ENCODE data around the gene ARHGAP4. TPM values are rescaled to one million over a fixed set of nuclear protein-coding genes. Genes with fewer than 3 reads are reported as not detected.

Gene ARHGAP4
- total and polyA plus RNA-seq, 10 of the 15 experiments (the other 5 are each of a cell fraction or from before 2014, with no cell fraction given): 0.71 to 120 (median 44.3) TPM

DNA sequence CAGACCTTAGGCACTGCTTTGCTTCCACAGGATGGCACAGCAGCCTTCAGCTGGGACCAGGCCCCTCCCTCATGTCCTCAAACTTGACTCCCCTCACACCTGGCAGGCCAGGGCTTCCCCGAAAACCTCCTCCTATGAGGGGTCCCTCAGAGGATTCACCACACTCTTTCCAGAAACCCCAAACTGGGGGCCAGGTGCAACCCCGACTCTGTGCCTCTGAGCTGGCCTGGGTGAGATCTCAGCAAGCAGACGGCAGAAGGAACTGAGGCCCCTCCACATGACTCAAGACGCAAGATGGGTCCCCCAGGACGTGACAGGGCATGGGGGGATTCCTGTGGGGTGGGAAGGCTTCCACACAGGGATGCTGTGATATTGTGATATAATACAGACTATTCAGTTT is 39.3 kb upstream of the ARHGAP4 start (continued):
- no peak for TF ChIP-seq ZBED1 (IDR thresholded peaks at IDR 0.05; ENCODE audit: borderline replicate concordance)
- TF ChIP-seq, protein P1, sequence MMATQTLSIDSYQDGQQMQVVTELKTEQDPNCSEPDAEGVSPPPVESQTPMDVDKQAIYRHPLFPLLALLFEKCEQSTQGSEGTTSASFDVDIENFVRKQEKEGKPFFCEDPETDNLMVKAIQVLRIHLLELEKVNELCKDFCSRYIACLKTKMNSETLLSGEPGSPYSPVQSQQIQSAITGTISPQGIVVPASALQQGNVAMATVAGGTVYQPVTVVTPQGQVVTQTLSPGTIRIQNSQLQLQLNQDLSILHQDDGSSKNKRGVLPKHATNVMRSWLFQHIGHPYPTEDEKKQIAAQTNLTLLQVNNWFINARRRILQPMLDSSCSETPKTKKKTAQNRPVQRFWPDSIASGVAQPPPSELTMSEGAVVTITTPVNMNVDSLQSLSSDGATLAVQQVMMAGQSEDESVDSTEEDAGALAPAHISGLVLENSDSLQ (IDR thresholded peaks at IDR 0.05): no peak
- TF ChIP-seq, protein P2, sequence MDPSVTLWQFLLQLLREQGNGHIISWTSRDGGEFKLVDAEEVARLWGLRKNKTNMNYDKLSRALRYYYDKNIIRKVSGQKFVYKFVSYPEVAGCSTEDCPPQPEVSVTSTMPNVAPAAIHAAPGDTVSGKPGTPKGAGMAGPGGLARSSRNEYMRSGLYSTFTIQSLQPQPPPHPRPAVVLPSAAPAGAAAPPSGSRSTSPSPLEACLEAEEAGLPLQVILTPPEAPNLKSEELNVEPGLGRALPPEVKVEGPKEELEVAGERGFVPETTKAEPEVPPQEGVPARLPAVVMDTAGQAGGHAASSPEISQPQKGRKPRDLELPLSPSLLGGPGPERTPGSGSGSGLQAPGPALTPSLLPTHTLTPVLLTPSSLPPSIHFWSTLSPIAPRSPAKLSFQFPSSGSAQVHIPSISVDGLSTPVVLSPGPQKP (IDR thresholded peaks at IDR 0.05; ENCODE audit: low read depth, low read length): no peak

DNA sequence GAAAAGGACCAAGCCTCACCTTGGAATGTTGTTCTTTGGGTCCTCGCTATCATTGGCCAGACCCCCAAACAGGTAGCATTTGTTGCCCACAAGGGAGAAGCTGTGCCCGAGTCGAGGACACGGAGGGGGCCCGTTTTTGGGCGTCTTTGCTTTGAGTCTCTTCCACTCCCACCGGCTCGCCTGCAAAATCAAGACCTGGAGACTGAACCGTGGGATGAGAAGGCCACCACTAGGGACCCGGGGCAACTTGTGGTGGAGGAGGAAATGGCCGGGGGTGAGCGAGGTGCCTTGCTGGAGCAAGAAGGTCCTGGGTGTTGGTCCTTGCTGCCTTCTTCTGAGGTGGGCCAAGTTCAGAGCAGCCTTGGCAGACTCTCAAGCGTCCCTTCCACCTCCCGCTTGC is 38.0 kb upstream of the ARHGAP4 start:
- 93% methylated on average over 12 of the region's 14 CpGs for WGBS (ENCODE audit: insufficient coverage, insufficient replicate concordance, low lambda C conversion rate, missing lambda C conversion rate)
- Histone ChIP-seq H3K36me3 (ENCODE audit: control insufficient read depth in 2 of 2, insufficient read depth in 2 of 2, low read length in 1 of 2) (peaks cover 12 to 40% of the 10 kb centered on the region in 2 experiments), H3K4me1 (ENCODE audit: control insufficient read depth, insufficient read depth, low read length) (peaks cover 9% of the 10 kb centered on the region), H3K27ac (ENCODE audit: control insufficient read depth, insufficient read depth) (no peak overlapping the region), H3K4me3 (no peak overlapping the region), H3K4me2 (ENCODE audit: control insufficient read depth, insufficient read depth) (no peak overlapping the region), H2AFZ (ENCODE audit: control insufficient read depth, low read depth, low read length) (no peak overlapping the region), H3K9ac (ENCODE audit: control insufficient read depth, insufficient read depth, low read length) (no peak overlapping the region), H3K79me2 (ENCODE audit: control insufficient read depth, insufficient read depth, low read length) (peaks cover 48% of the 10 kb centered on the region), H3K27me3 (replicated peaks in 1 of 2; ENCODE audit: control insufficient read depth in 2 of 2, insufficient read depth in 2 of 2, low read length in 1 of 2) (no peaks in the 10 kb centered on the region), H3K9me3 (replicated peaks; ENCODE audit: control insufficient read depth, insufficient read depth, low read length) (no peaks in the 10 kb centered on the region), H4K20me1 (ENCODE audit: control insufficient read depth, insufficient read depth) (no peaks in the 10 kb centered on the region; the same call in 1 of the 2 replicates)
- FAIRE-seq (no peak), ATAC-seq (no peak), DNase-seq (ENCODE audit: low read depth, low spot score) (no peak)
- ChIA-PET RAD21 (ENCODE audit: unreplicated experiment) (no interaction called here), POLR2A (interaction anchor here (0.6 kb wide), 1 partner anchor 44 kb away, joined by 4 read pairs; no protein-coding TSS in a partner anchor), SMC1A (ENCODE audit: uncharacterized antibody, unreplicated experiment) (no interaction called here), CTCF (interaction anchor here (5.4 kb wide), 1 partner anchor 17 kb away, joined by 40 read pairs; no protein-coding TSS in a partner anchor)
- in situ Hi-C loops (cut with MboI): loop anchor here (5.0 to 10.0 kb wide), 2 partner anchors 202 to 1009 kb away; partner anchors contain the start of gene PLXNB3
- intact Hi-C loops (cut with micrococcal nuclease; ENCODE audit: unreplicated experiment): no loop called here
- BruUV-seq (replicated peaks): no TSS peak
- TF ChIP-seq SMAD1 (IDR thresholded peaks at IDR 0.05; ENCODE audit: low read depth, partially characterized antibody): no peak
- no peak for TF ChIP-seq GATAD2B (conservative IDR thresholded peaks at IDR 0.05; ENCODE audit: low read depth)

All from GM12878 (cell line).